ENCODE data around the gene FAT2.
"Not testable (repeated sequence)": the region's sequence is repeated elsewhere in the genome, so short reads cannot be mapped to it uniquely, and the experiment has no call there.

FAT2 gene

DNA sequence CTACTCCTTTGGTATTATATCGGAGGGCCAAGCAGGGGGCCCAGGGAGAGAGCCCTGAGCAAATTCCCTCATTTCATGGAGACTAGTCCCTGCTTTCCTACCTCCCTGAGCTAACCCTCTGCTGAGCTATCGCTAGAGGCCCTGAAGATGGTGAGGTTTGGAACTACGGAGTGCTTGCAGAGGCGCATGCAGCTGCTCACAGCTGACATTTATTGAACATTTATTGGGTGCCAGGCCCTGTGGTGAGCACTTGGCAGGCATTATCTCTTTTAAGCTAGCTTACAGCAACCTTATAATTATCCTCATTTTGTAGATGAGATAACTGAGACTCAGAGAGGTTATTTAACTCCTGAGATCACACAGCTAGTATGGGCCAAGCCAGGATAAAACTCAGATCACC, 9.8 kb downstream of the FAT2 start:
- no peak for DNase-seq

- no peak for DNase-seq
Observed at GRCh38 chr5:151580858-151581257, 10.3 kb downstream of the FAT2 start.

- no peak for DNase-seq
Observed at GRCh38 chr5:151580239-151580638, 10.9 kb downstream of the FAT2 start.

GRCh38 chr5:151579146-151579545, 12.0 kb downstream of the FAT2 start:
- DNase-seq = not testable (repeated sequence)

GRCh38 chr5:151578326-151579025, 12.7 kb downstream of the FAT2 start:
- DNase-seq = no peak

DNA sequence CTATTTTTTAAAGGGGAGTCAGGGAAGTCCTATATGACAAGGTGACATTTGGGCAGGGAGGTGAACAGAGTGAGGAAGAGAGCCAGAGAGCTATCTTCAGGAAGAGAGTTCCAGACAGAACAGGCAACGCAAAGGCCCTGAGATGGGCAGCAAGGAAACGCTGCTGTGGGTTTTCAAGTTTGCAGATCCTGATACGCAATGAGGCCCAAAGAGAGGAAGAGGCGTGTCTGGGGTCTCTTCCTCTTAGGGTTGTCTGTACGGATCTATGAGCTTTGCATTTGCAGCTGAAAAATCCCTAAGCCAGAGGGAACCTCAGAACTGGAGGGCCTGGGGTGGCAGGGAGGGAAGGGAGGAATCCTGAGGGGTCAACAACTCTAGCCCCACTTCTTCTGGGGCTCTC, 13.6 kb downstream of the FAT2 start:
- DNase-seq = peak; percentile 27

DNA sequence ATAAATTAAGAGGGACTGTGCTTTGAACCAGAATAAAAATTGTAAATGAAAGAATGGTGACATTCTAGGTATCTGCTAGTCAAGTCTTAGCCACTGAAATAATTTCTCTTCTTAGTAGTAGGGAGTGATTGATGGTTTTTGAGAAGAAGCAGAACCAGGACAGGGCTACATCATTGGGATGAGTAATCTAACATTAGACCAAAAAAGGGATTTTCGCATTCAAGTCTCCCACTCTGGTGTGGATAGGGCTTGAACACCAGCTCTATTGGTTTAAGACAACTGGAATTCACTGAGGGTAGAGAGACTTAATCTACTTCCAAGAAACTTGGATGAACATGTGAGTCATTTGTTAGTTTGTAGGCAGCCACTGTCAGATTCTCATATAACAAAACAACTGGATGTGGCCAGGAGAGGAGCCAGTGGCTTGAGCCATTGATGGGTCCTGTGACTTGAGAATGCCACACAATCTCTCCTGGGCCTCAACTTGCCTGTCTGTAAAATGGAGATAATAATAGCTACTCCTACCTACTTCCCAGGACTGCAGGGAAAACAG, 16.6 kb downstream of the FAT2 start:
- DNase-seq = no peak

DNA sequence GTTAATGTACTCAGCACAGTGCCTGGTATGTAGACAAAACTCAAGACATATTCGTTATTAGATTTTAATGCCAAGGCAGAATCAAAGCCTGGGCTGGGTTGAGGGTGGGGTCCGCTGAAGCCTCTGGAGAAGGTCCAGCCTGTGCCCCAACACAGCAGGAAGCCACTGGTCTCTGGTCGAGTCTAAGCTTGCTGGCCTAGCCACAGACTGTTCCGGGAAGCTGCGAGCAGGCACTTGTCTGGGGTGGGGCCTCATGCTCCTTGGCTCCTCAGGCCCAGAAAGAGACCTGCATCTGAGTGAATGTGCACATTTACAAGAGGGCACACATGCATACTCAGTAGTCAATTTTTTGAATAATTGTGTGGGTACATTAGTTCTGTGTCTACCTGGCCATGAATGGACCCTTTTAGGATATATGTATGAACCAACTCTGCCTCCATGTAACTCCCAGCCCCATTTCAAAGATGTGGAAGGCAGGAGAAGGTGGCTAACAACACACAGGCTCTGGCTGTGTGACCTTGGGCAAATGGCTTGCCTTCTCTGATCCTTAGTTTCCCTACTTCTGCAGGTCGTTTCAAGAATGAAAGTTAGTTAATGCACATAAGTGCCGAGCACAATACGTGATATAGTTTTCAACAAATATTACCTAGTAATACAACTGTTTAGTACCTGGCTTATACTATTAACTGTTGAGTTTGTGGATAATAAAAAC, 18.3 kb downstream of the FAT2 start:
- no peak for DNase-seq

- no peak for DNase-seq
Observed at GRCh38 chr5:151571270-151572173, 19.6 kb downstream of the FAT2 start.

GRCh38 chr5:151570512-151571269, 20.4 kb downstream of the FAT2 start:
- no peak for DNase-seq

DNA sequence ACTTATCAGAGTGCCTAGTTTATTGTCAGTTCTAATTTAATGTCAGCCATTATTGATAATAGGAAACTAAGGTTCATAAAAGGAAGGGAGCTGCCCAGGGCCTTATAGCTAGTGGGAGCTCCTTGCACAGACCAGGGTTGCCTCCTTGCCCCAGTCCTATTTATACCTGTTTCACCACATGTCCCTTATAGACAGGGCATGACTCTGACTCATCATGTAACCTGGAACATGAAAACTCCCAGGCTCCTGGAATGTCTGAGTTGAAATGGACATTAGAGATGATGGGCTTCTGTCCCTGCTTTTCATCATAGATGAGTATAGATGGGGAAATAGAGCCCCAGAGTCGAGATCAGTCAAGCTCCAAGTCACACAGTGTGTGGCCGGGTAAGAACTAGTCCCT, 21.1 kb downstream of the FAT2 start:
- DNase-seq = no peak

GRCh38 chr5:151569132-151570046, 21.7 kb downstream of the FAT2 start:
- DNase-seq = no peak

DNA sequence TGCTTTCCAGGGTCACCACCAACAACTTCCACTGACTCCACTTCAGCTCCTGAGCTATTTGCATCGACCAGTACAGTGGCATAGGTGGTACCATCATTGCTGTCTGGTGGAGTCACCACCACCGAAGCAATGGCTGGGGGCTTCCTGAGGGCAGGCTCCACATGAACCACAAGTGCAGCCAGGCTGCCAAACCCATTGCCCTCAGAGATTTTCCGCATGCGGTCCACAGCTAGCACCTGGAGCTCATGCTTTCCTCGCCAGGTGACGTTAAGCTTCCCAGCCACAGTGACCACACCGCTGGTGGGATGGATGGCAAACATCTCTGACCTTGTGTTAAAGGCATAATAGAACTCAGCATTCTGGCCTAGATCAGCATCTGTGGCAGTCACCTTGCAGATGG, 23.1 kb downstream of the FAT2 start:
- DNase-seq = no peak

GRCh38 chr5:151565971-151566370, 25.2 kb downstream of the FAT2 start:
- DNase-seq = no peak

DNA sequence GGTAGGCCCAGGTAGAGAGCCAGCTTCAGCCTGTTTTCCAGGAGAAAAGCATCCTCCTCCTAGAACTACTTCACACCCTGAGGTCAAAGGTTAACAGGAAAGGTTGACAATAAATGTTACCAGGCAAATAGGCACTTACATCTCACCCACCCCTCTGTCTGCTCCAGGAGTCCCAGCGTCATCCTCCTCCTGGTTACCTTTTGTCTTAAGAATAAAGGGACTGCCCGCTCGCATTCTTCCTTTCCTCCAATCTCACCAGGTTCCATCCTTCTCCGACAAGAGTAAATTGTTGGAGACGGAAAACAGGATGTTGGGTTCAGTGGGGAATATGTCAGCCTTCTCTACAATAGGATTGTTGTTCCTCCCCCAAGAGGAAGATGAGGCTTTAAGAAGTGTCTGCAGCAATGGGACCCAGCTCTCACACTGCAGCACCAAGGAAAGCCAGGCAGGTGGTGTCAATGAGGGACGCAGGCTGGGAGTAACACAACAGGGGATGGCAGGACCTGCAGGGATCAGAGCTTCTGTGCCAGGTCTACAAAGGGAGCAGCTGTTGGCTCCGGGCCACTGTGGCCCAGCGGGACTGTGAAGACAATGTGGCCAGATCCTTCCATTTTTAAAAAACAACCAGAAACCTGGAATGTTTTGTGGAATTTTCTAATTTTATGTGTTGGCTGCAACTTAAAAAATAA, 29.0 kb downstream of the FAT2 start:
- no peak for DNase-seq

DNA sequence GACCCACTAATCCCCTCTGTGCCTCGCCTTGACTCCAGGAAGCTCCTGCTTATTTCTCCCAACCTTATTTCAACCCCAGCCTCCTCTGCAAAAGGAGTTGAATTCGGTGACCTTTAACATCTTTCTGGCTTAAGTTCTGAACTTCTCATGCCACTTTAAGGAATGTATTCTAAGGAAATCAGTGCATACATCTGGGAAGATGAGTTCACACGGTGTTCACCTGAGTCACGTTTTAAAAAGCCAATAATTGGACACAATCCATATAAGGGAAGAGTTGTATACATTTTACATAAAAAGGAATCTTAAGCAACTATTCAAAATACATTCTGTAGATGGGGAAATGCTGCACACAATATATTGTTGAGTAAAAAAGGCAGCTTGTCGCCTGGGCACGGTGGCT, 33.2 kb downstream of the FAT2 start:
- DNase-seq = no peak

- DNase-seq = no peak
Observed at GRCh38 chr5:151557466-151557865, 33.7 kb downstream of the FAT2 start.

GRCh38 chr5:151556806-151557205, 34.3 kb downstream of the FAT2 start:
- DNase-seq = peak; percentile 48

- no peak for DNase-seq
Observed at GRCh38 chr5:151555760-151556576, 35.2 kb downstream of the FAT2 start.

GRCh38 chr5:151553695-151554094, 37.4 kb downstream of the FAT2 start:
- no peak for DNase-seq
